Right lobe of liver (tissue), 6 donors: ENCODE data around the gene PPP1R8. TPM values are rescaled to one million over a fixed set of nuclear protein-coding genes. Genes with fewer than 3 reads are reported as not detected.

Experiments
- ATAC-seq, 4 donors: fragments of 200-7000 bp; cut with Tn5 transposase; one replicate each; pipeline ENCODE4 v1.9.1; 2020; ENCODE audit warnings: mild to moderate bottlenecking in 4 of 4, moderate library complexity in 4 of 4
- DNase-seq, 3 donors: peaks; one replicate each; pipeline ENCODE4 v3.0.0-alpha.2; 2020
- H3K27ac ChIP-seq, 3 donors: fragments of 200-600 bp; one replicate each; pipeline ENCODE4 v1.8.0; 2022
- H3K27me3 ChIP-seq, 2 donors: fragments of 200-600 bp; one replicate each; pipeline ENCODE4 v1.8.0; 2022
- H3K36me3 ChIP-seq, 4 donors: fragments of 200-600 bp; sonication (generic) in 1 of 4; one replicate each; pipeline versions ENCODE4 v1.5.1 to v1.8.0; 2017 to 2022; ENCODE audit warnings: control low read depth in 1 of 4
- H3K4me1 ChIP-seq, 4 donors: fragments of 200-600 bp; sonication (generic) in 1 of 4; one replicate each; pipeline versions ENCODE4 v1.5.1 to v1.8.0; 2017 to 2022; ENCODE audit warnings: control low read depth in 1 of 4
- H3K4me3 ChIP-seq, 3 donors: fragments of 200-600 bp; one replicate each; pipeline ENCODE4 v1.8.0; 2022
- H3K9me3 ChIP-seq, 4 donors: fragments of 200-600 bp; sonication (generic) in 1 of 4; one replicate each; pipeline versions ENCODE4 v1.5.1 to v1.8.0; 2017 to 2022; ENCODE audit warnings: control low read depth in 1 of 4
- POLR2A ChIP-seq: fragments of 450-650 bp; IDR thresholded peaks from one replicate; pipeline ENCODE4 v1.6.1; 2017; ENCODE audit warnings: antibody characterized with exemption, mild to moderate bottlenecking
- WGBS: methylation state at CpG from one replicate; pipeline ENCODE4 v1.1.6; 2018; ENCODE audit warnings: low coverage, low lambda C conversion rate; ENCODE audit not compliant: insufficient coverage; ENCODE audit errors: missing lambda C conversion rate; 5-methylcytosine and 5-hydroxymethylcytosine counted together
- intact Hi-C, 2 donors: fragments of 100-400 bp; cut with DNase I; formaldehyde crosslinking; loops; one replicate each; pipeline versions ENCODE4 v1.11.2 to v1.14.1; 2022
- total RNA-seq, 6 experiments: library from RNA; depleted of rRNA in 2 of 6; stranded (reverse); fragments of >200 nt in 2 of 6; fragmentation: NEBNext Ultra II Directional in 3 of 6; extraction: Animal tissue kit (Norgen Biotek cat#: 25700) in 3 of 6; gene quantifications; one replicate each; pipeline versions ENCODE4 v1.1.0 to v1.2.4, GENCODE V29; 2016 to 2023
- TF ChIP-seq, protein P1 (sequence below), 4 donors: fragments of 200-600 bp in 3 of 4; fragments of 450-650 bp in 1 of 4; IDR thresholded peaks; one replicate each; pipeline versions ENCODE4 v1.5.1 to v1.8.0; 2016 to 2022; ENCODE audit warnings: antibody characterized with exemption in 4 of 4, mild to moderate bottlenecking in 2 of 4
- donor health status: DM: no; HTN: yes; CAD: no.
- donor health status: DM: no; HTN: no; CAD: no.
- donor health status: DM: no; HTN: no; CAD: no.
- donor health status: DM: no; HTN: yes; CAD: no.
- donor health status: DM: no; HTN: yes; CAD: no.

Gene PPP1R8
- total RNA-seq, 6 experiments from 2014 or later = 12.4 to 18.6 (median 13.0) TPM

DNA sequence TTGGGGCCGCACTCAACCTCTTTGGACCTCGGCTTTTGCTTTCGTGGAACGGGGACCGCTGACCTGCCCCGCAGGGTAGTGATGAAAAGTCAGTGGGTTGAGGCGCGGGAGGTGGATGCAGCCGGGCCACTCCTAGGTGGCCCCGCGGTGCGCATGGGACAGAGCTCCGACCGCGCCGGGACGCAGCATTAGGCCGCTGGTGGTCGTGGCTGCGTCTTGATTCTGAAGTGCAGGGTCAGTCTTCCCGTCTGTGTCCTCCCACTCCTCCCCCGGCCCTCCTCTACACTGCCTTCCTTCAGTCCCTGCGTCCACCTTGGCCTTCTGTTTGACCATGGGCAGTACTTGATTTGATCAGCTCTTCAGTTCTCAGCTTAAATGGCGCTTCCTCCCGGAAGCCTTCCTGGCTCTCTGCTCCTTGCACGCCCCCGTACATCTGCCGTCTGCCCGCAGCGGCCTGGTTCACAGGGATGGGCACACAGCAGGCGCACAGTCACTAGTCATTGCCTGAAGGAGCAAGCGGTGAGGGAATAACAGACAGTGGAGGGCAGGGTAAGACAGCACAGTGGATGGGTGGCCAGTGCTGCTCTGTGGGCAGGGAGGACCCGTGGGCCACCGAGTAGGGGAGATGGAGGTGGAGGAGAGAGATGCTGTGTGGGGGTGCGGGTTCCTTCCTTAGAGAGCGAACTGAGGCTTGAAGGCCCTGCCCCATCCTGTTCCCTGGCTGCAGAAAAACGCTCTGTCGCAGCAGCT lies 42.4 kb downstream of the PPP1R8 start:
- ATAC-seq = peak; percentile 8 to 47 (median 12)
- no peak for TF ChIP-seq POLR2A
- TF ChIP-seq, protein P1, sequence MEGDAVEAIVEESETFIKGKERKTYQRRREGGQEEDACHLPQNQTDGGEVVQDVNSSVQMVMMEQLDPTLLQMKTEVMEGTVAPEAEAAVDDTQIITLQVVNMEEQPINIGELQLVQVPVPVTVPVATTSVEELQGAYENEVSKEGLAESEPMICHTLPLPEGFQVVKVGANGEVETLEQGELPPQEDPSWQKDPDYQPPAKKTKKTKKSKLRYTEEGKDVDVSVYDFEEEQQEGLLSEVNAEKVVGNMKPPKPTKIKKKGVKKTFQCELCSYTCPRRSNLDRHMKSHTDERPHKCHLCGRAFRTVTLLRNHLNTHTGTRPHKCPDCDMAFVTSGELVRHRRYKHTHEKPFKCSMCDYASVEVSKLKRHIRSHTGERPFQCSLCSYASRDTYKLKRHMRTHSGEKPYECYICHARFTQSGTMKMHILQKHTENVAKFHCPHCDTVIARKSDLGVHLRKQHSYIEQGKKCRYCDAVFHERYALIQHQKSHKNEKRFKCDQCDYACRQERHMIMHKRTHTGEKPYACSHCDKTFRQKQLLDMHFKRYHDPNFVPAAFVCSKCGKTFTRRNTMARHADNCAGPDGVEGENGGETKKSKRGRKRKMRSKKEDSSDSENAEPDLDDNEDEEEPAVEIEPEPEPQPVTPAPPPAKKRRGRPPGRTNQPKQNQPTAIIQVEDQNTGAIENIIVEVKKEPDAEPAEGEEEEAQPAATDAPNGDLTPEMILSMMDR (IDR thresholded peaks at IDR 0.05) = no peak
- Histone ChIP-seq H3K9me3 (no peaks in the 10 kb centered on the region), H3K4me1 (no peaks in the 10 kb centered on the region), H3K4me3 (peak overlapping the region; percentile 56 to 68 (median 60)), H3K27ac (peak overlapping the region; percentile 62 to 78 (median 77)), H3K27me3 (no peaks in the 10 kb centered on the region), H3K36me3 (no peaks in the 10 kb centered on the region)
- 16% methylated on average over 11 of the region's 38 CpGs for WGBS
- intact Hi-C loops = no loop called here
- DNase-seq = no peak

DNA sequence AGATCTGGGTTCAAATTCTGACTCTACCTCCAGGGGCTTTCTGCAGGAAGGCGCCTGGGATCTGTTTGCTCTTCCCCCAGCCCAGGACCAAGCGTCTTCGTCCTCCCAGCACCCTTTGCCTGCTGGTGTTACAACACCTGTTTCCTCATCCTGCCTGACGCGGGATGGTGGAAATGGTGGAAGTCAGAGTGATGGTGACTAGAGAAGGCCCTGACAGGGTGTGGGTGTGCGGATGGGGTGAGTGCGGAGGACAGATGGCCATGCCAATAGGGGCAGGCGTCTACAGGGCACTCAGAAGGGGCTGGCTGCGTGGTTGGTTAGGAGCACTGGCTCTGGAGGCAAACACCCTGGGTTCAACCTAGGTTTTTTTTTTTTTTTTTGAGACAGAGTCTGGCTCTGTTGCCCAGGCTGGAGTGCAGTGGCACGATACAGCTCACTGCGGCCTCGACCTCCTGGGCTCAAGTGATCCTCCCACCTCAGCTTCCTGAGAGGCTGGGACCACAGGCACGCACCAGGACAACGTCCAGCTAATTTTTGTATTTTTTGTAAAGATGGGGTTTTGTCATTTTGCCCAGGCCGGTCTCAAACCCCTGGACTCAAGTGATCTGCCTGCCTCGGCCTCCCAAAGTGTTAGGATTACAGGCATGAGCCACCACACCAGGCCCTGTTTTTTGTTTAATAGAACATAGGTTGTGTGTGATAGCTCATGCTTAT lies 43.2 kb downstream of the PPP1R8 start:
- Histone ChIP-seq H3K27ac (peak overlapping the region; percentile 62 to 78 (median 77)), H3K36me3 (no peaks in the 10 kb centered on the region), H3K4me3 (peak overlapping the region in 2 of 3 donors; percentile 60 to 68), H3K4me1 (no peaks in the 10 kb centered on the region), H3K27me3 (no peaks in the 10 kb centered on the region), H3K9me3 (no peaks in the 10 kb centered on the region)
- ATAC-seq = peak; percentile 6 to 24 (median 7)
- WGBS = 80% methylated on average over 8 of the region's 16 CpGs
- peak in 1 of 3 donors; percentile 42 for DNase-seq
- intact Hi-C loops = no loop called here
- TF ChIP-seq POLR2A = peak; percentile 31
- TF ChIP-seq, protein P1 (IDR thresholded peaks at IDR 0.05) = no peak

DNA sequence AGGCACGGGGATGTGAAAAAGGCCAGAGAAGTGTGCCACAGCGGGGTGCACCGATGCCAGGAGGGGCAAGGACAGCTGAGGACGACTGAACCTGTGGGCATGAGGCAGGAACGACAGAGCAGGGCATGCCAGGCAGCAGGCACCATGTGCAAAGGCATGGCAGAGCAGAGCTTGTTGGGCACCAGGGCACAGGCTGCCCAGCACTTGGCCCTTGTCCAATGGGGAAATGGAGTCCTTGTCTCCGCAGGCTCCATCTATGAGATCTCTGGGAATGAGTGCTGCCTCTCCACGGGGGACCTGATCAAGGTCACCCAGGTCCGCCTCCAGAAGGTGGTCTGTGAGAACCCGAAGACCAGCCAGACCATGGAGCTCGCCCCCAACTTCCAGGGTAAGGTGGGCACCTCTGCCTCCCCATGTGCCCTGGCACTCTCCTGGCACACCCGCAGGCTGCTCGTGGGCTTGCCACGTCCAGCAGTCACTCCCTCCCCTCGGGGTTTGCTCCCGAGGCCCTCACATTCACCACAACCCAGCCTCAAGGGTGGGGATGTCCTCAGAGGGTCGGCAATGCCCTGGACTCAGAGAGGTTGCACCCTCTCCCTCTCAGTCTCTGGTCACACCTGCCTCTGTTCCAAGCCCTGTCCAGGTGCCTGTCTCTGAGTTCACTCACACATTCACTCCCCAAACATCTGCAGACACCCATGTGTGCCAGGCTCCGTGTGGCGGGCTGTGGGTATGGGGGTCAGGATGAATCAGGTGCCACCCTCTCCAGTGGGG lies 45.9 kb downstream of the PPP1R8 start:
- H3K27ac ChIP-seq = no peak overlapping the region
- intact Hi-C loops = no loop called here
- no peaks in the 10 kb centered on the region for H3K4me1 ChIP-seq
- no peaks in the 10 kb centered on the region for H3K27me3 ChIP-seq
- H3K4me3 ChIP-seq = no peak overlapping the region
- ATAC-seq (no peak), DNase-seq (peak in 1 of 3 donors; percentile 53)
- TF ChIP-seq, protein P1 (IDR thresholded peaks at IDR 0.05) = no peak
- TF ChIP-seq POLR2A = no peak
- WGBS = 79% methylated on average over 2 of the region's 18 CpGs
- no peaks in the 10 kb centered on the region for H3K9me3 ChIP-seq
- no peaks in the 10 kb centered on the region for H3K36me3 ChIP-seq

DNA sequence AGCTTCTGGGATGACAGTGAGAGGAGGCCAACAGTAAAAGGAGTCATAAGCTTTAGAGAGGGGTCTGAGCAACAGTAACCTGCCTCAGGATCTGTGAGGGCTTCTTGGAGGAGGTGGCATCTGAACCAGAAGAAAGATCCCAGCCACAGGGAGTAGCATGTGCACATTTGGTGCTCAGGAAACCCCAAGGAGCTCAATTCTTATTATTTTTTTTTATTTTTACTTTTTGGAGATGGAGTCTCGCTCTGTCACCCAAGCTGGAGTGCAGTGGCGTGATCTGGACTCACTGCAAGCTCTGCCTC lies 46.5 kb downstream of the PPP1R8 start:
- intact Hi-C loops = no loop called here
- 100% methylated on average over 2 of the region's 2 CpGs for WGBS
- H3K27me3 ChIP-seq = no peaks in the 10 kb centered on the region
- TF ChIP-seq, protein P1 (IDR thresholded peaks at IDR 0.05) = no peak
- TF ChIP-seq POLR2A = no peak
- ATAC-seq = no peak
- no peak overlapping the region for H3K4me3 ChIP-seq
- DNase-seq = no peak
- H3K36me3 ChIP-seq = no peaks in the 10 kb centered on the region
- no peaks in the 10 kb centered on the region for H3K4me1 ChIP-seq
- H3K9me3 ChIP-seq = no peaks in the 10 kb centered on the region
- no peak overlapping the region for H3K27ac ChIP-seq
